A673 (cell line): ENCODE results near the gene PTX4.

Experiments used
- CTCF ChIP-seq: fragments of 300-800, 200-600 bp; sonication (generic); conservative IDR thresholded peaks from 2 replicates; pipeline ENCODE4 v1.5.1; 2017; ENCODE audit warnings: low read depth, mild to moderate bottlenecking, antibody characterized with exemption, low read length, moderate library complexity, mixed read lengths
- EZH2 ChIP-seq: fragments of 200-600 bp; sonication (generic); IDR thresholded peaks from 2 replicates; pipeline ENCODE4 v1.6.1; 2017; ENCODE audit warnings: borderline replicate concordance, low read depth, mild to moderate bottlenecking, mixed read lengths, antibody characterized with exemption, low read length; ENCODE audit not compliant: poor library complexity, severe bottlenecking

GRCh38 chr16:1492082-1492922, 3.6 kb upstream of the PTX4 start:
- TF ChIP-seq CTCF = no peak
- TF ChIP-seq EZH2 = no peak
